NCI-H82 treated with DMSO at 0.1 percent for 48 hours (cell line): ENCODE measurements around the gene RMDN2.

Experiments used
- DNase-seq: peaks from one replicate; lab custom pipeline; 2025; ENCODE audit not compliant: unreplicated experiment; lab: John Stamatoyannopoulos, UW

RMDN2 gene

DNA sequence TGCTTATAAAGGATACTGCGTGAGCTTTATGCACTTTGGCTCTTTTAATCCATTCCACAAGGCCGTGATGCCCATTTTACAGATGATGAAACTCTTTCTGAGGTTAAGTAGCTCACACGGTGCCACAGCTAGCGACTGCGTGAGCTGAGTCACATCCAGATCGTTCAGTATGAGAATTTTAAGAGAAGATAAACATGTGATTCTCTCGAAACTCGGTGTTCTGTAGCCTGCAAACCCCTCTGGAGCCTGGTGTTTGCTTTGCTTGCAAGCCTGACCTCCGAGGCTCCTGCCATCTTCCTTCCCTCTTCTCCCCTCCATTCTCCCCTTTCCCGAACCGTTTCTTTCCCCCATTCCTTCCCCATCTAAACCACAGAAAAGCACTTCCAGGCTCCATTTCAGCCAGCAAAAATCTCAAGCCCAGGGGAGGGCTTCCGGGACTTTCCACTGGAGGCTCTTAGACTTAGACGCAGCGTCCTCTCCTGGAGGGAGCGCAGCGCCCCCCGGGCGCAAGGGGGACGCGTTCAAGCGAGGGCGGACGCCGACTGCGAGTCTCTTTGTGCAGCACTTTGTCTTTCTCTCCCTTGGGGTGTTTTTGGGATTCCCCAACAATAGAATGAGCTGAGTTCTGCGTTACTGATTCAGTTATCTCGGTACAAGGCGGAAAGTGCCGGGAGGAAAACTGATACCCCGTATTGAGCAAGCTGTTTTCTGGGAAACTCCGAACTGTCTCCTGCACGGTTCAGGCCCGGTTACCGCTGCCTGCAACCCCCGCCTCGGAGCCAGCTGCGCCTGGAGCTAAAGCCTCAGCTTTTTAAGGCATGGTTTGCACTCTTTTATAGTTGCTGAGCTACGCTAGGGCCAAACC lies 112.9 kb downstream of the RMDN2 start:
- no peak for DNase-seq

- no peak for DNase-seq
These were observed 113.6 kb downstream of the RMDN2 start for GRCh38 chr2:38038682-38039081.

DNA sequence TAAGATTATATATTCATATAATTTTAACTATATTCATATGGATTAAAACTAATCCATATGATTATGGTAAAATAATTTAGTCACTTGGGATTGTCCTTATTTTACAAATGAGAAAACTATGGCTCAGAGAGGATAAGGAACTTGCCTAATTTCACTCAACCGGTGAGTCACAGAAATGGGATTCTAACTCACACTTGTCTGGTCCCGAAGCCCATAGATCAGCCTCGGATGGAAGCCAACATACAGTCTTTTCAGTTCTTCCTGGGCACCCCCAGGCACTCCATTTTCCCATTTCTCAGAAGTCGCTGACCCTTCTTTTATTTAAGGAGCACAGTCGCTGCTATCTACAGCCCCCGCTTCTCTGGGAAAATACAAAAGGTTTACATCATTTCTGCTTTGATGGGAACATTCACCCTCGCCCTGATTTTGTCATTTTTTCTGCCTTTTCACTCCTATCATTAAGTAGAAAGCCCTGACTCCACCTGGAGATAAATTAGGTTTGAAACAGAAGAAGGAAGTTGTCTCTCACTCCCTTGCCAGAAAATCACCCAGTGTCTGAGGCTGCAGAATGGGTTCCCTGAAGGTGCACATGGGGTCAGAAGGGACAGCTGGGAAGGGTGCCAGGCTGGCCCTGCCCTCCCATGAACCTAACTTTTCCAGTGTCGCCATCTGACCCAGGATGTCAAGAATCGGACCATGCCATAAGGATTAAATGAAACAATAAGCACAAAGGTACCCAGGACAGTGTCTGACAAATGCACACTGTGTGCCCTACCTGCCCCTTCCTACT lies 114.2 kb downstream of the RMDN2 start:
- no peak for DNase-seq

- DNase-seq = no peak
These were observed 120.7 kb downstream of the RMDN2 start for GRCh38 chr2:38045811-38046210.

DNA sequence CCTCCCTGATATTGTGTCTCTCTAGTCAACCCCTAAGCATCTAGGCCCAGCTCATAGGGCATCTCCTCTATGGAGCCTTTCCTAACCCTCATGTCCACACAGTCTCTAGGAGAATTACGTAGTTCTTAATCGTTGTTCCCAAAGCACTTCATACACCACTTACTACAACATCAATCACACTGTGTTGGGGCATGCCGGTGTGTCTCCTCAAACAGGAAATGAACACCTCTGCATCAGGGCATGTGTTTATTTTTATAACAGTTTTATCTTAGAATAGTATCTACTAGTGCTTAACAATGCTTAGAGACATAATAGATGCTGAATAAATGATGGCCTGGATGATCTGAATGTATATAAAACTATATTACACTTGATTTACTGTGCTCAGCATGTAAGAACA lies 131.1 kb downstream of the RMDN2 start:
- no peak for DNase-seq

DNA sequence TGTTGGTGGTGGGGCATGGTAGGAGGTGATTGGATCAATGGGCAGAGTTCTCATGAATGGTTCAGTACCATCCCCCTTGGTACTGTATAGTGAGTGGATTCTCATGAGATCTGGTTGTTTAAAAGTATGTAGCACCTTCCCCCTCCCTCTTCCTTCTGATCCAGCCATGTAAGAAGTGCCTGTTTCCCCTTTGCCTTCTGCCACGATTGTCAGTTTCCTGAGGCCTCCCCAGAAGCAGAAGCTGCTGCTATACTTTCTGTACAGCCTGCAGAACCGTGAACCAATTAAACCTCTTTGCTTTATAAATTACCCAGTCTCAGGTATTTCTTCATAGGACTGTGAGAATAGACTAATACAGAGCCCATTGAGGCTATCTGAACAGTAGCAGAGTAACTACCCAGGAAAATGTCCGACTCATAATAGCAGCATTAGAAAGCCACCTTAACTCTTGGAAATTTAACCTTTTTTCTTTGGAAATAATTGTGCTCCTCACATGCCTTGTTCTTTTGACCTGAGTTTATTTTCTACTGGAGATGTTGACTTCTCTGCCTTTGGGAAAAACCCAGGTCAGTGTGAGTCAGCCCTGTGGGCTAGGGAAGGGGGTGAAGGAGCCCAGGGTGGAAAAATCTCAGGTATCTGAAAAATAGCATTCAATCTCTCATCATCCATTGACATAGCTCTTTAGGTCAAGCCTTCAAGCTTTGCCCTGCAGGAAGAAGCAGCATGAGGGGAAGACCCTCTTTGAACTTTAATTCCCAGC lies 132.7 kb downstream of the RMDN2 start:
- DNase-seq = no peak

- DNase-seq = no peak
These were observed 135.3 kb downstream of the RMDN2 start for GRCh38 chr2:38060236-38061018.

- DNase-seq = no peak
These were observed 139.9 kb downstream of the RMDN2 start for GRCh38 chr2:38064801-38065501.

DNA sequence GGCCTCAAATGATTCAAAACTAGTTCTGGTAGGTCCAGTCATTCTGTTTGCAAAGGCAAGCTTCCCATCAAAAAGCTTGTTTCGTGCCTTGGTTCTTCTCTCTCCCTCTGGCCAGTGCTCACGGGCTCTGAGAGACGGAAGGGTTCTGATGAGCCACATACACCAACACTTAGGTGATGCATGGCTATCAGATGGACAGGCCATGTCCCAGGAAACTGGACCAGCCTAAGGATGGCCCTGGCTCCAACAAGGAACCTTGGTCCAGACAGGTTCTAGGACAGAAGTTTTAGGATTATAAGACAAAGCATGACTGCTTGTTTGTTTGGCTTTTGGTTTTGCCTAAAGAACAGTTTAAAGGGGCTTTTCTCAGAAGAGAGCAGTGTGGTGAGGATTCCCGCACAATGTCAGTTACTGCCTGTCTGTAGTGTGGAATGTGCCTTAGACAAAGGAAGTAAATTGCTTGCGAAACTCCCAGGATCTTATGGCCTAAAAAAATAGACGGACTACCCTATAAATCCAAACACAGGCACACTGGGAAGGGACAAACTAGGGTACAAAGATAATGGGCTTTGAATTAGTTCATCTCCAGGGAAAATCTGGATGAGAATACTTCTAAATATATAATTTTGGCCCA lies 140.5 kb downstream of the RMDN2 start:
- no peak for DNase-seq

DNA sequence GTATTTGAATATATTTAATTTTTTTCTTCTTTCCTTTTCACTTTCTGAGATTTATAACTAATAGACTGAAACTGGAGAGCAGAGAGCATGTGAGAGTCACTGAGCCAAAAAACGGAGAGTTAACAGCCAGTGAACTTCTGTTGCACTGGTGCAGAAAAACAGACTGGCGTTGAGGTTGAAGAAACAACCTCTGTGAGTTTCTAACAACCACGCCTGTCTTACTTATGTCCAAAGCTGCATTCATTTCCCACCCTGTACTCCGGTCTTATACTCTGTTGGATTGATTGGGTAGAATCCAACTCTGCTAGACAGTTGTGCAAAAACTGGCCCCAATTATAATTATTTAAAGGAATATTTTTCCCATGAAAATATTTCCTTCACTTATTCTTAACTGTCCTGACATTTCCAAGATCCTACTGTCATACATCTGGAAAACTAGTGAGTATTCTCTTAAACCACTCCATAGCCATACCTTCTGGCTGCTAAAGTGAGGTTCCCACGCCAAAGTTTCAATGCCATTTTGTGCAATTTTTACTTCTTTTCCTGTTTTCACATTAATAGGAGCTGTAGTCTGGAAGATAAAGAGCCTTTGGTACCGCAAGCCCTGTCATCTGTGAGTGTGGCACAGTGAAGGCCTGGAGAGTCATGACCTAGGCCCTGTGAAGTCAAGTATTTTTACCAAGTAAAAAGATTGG lies 141.5 kb downstream of the RMDN2 start:
- no peak for DNase-seq
